Spleen (tissue), 7 donors: Measurements from ENCODE around the gene PTBP2.

Experiments
- POLR2A ChIP-seq, 3 donors: fragments of 450-650 bp; IDR thresholded peaks; one replicate each; pipeline ENCODE4 v1.5.1; 2017; ENCODE audit warnings: antibody characterized with exemption in 3 of 3, mild to moderate bottlenecking in 1 of 3
- TF ChIP-seq, protein P1 (sequence below), 11 experiments: fragments of 200-600 bp in 7 of 11; fragments of 450-650 bp in 4 of 11; sonication (generic) in 4 of 11; IDR thresholded peaks in 8 of 11; conservative IDR thresholded peaks in 3 of 11; 1 replicate in 7 of 11; 2 replicates in 4 of 11; pipeline versions ENCODE4 v1.4.0 to v1.8.0; 2016 to 2021; ENCODE audit warnings: antibody characterized with exemption in 11 of 11, inconsistent platforms in 4 of 11, mild to moderate bottlenecking in 1 of 11
- donor health status: DM: no; HTN: no; CAD: no; lungs with moderate emphysema.
- donor health status: DM: no; HTN: no; CAD: no.
- donor health status: DM: no; HTN: no; CAD: no.

GRCh38 chr1:96834986-96835385 lies 113.4 kb downstream of the PTBP2 start:
- TF ChIP-seq, protein P1, sequence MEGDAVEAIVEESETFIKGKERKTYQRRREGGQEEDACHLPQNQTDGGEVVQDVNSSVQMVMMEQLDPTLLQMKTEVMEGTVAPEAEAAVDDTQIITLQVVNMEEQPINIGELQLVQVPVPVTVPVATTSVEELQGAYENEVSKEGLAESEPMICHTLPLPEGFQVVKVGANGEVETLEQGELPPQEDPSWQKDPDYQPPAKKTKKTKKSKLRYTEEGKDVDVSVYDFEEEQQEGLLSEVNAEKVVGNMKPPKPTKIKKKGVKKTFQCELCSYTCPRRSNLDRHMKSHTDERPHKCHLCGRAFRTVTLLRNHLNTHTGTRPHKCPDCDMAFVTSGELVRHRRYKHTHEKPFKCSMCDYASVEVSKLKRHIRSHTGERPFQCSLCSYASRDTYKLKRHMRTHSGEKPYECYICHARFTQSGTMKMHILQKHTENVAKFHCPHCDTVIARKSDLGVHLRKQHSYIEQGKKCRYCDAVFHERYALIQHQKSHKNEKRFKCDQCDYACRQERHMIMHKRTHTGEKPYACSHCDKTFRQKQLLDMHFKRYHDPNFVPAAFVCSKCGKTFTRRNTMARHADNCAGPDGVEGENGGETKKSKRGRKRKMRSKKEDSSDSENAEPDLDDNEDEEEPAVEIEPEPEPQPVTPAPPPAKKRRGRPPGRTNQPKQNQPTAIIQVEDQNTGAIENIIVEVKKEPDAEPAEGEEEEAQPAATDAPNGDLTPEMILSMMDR (IDR thresholded peaks at IDR 0.05 in 8 of 11, conservative IDR thresholded peaks at IDR 0.05 in 3 of 11): no peak
- no peak for TF ChIP-seq POLR2A (IDR thresholded peaks at IDR 0.05)
